Suprapubic skin (tissue), 4 donors: Measurements from ENCODE around the gene USB1.

Experiments
- EP300 ChIP-seq: sonication (generic); formaldehyde crosslinking; IDR thresholded peaks from one replicate; pipeline ENCODE4 v1.6.1; 2017; ENCODE audit warnings: antibody characterized with exemption
- POLR2A ChIP-seq, 2 donors: fragments of 450-650 bp; IDR thresholded peaks; one replicate each; pipeline ENCODE4 v1.6.1; 2017; ENCODE audit warnings: antibody characterized with exemption in 2 of 2, mild to moderate bottlenecking in 2 of 2, moderate library complexity in 2 of 2
- POLR2AphosphoS5 ChIP-seq, 3 donors: sonication (generic); formaldehyde crosslinking; IDR thresholded peaks; one replicate each; pipeline ENCODE4 v1.6.1; 2017; ENCODE audit warnings: antibody characterized with exemption in 3 of 3
- TF ChIP-seq, protein P1 (sequence below), 2 donors: fragments of 200-600 bp in 1 of 2; fragments of 450-650 bp in 1 of 2; sonication (generic) in 1 of 2; IDR thresholded peaks; one replicate each; pipeline ENCODE4 v1.5.1; 2016 to 2019; ENCODE audit warnings: antibody characterized with exemption in 2 of 2, mild to moderate bottlenecking in 1 of 2, moderate library complexity in 1 of 2

DNA sequence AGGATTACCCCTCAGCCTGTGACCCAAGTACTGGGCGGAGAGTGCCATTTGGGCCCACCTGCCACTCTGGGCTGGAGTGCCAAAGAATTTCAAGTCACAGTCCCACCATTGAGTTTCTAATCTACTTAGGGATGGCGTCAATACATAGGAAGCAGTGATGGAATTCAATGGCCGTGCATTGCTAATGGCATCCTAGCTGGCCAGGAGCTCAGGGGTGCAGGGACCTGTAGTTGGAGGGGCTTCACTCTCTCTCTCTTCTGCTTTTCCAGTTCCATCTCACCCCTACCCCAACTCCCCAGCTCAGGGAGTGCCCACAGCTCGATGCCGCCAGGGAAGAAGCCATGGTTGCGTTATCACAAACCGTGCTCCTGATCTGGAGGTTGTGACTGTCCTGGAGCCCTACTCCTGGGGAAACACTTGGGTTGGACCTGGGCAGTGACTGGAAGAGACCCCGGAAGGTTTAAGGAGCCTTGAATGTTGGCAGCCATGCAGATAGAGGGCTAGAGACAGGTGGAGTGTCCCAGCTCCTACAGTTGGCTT, 26.8 kb downstream of the USB1 start:
- TF ChIP-seq, protein P1, sequence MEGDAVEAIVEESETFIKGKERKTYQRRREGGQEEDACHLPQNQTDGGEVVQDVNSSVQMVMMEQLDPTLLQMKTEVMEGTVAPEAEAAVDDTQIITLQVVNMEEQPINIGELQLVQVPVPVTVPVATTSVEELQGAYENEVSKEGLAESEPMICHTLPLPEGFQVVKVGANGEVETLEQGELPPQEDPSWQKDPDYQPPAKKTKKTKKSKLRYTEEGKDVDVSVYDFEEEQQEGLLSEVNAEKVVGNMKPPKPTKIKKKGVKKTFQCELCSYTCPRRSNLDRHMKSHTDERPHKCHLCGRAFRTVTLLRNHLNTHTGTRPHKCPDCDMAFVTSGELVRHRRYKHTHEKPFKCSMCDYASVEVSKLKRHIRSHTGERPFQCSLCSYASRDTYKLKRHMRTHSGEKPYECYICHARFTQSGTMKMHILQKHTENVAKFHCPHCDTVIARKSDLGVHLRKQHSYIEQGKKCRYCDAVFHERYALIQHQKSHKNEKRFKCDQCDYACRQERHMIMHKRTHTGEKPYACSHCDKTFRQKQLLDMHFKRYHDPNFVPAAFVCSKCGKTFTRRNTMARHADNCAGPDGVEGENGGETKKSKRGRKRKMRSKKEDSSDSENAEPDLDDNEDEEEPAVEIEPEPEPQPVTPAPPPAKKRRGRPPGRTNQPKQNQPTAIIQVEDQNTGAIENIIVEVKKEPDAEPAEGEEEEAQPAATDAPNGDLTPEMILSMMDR (IDR thresholded peaks at IDR 0.05) = no peak
- TF ChIP-seq POLR2A (IDR thresholded peaks at IDR 0.05) (no peak), EP300 (no peak), POLR2AphosphoS5 (IDR thresholded peaks at IDR 0.05) (no peak)
